ENCODE data around the gene POPDC3.
A peak's percentile ranks its signal among the peaks of the same experiment; 100 is the strongest.
"Not testable (repeated sequence)": the region's sequence is repeated elsewhere in the genome, so short reads cannot be mapped to it uniquely, and the experiment has no call there.

POPDC3 gene, protein sequence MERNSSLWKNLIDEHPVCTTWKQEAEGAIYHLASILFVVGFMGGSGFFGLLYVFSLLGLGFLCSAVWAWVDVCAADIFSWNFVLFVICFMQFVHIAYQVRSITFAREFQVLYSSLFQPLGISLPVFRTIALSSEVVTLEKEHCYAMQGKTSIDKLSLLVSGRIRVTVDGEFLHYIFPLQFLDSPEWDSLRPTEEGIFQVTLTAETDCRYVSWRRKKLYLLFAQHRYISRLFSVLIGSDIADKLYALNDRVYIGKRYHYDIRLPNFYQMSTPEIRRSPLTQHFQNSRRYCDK

DNA sequence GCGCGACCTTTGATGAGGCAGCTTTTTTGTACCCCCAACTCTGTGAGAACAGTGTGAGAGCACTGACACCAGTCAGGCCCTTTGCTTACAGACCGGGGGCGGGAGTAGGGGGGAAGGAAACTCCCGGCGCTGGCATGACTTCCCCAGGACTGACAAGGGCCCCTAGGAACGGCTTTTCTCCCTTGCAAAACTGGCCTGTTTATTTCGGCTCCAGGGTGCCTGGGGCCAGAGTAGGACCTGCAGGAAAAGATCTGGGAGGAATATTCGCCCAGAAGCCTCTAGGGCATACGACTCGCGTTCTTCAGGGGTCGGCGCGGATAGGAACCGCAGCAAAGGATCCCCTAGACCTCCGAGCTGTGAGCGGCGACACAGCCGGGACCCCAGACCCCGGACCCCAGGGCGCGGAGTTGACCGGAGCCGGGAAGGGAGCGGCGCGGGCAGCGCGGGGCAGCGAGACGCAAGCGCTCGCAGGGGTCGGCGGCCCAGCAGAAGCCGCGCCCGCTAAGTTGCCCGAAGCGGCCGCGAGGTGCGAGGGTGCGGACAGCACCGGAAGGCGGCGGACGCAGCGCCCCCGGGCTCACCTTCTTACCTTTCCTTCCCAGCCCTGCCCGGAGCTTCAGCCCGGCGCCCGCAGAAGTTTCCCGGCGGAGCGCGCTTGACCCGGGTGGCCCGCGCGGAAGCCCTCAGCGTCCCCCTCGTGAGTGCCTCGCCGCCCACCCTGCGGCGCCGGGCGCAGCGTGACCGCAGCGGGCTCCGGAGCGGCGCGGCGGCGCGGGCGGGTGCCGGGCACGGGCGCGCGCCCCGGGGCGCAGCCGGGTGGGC, at the start of gene POPDC3:
Gene POPDC3 (minus strand): TSS at position 771 of the 822 bp plus-strand sequence. CDS start 18,105 bp downstream, outside the sequence.
- peak; percentile 49 for DNase-seq

DNA sequence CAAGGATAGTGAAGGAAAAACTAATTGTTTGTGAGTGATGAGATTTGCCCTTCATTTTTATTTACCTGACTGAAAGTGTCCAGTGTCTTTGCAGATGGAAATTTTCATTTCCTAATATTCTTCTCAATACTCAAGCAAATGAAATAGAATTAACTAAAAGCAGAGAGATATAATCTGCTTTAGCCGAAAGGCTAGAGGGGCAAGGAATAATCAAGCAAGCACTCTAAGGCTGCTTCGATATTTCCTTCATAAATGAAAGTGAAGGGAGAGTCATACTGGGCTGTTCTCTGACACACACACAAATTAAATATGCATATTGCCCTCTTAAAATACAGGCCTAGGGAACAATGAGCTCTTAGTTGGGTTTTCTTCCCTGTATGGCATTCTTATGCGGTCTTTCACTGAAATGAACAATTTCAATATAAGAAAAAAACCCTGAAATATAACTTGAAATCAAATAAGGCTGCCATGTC, 47.5 kb upstream of the POPDC3 start:
- DNase-seq = no peak

DNA sequence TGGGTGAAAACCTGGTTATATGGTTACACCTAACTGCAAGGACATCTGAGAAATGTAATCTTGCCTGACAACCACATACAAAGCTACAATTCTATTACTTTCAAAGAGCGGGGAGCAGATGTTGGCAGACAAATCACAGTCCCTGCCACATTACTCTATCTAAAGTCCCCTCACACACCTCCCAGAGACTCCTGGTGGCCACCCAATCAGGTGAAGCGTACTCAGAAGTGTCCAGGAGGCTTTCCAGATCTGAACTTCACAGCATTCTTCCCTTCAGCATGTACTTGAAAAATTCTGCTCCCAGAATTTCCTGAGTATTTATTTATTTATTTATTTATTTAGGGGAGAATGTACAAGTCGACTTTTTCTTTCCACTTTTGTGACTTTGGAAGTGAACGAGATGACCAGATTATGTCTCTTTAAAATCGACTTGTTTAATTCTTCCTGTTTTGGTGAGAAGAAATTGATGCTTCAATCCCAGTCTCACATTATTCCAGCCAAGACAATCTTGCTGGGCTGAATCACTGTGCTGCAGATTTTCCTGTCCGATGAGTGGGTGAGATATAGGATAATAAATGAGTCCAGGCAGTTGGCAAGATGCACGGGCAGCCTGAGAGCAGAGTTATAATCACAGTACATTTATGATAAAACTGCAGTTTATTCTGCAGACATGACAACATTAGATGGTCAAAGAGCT, 46.9 kb upstream of the POPDC3 start:
- peak; percentile 34 for DNase-seq

DNA sequence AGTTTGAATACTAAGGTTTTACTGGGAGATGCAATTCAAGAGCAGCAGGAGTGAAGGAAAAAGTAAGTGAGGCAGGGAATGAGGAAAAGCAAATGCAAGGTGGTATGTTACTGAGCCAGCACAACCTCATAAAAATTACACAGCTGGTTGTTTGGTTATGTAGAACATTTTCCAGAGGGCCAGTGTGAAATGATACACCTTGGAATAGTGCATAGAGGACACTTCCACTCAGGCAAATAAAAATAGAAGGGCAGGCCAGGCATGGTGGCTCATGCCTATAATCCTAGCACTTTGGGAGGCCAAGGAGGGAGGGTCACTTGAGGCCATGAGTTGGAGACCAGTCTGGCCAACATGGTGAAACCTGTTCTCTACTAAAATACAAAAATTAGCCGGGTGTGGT, 43.4 kb upstream of the POPDC3 start:
- DNase-seq = no peak

DNA sequence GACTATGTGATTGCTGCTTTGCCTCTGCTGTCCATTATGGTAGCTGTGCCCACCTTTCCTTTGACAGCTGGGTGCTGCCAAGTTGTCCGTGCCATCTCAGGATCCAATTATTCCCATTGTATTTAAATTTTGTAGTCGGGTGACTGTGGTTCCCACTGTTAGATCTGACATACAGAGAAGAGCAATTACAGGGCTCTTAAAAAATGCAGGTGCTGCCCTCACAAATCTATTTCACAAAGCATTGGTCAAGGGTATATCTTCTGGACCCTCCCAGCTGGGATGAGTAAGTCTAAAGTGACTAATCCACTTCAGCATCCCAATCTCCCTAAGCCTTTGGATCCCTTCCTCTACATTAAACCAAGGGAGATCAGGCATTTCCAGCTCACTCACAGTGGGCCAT, 41.4 kb upstream of the POPDC3 start:
- not testable (repeated sequence) for DNase-seq

DNA sequence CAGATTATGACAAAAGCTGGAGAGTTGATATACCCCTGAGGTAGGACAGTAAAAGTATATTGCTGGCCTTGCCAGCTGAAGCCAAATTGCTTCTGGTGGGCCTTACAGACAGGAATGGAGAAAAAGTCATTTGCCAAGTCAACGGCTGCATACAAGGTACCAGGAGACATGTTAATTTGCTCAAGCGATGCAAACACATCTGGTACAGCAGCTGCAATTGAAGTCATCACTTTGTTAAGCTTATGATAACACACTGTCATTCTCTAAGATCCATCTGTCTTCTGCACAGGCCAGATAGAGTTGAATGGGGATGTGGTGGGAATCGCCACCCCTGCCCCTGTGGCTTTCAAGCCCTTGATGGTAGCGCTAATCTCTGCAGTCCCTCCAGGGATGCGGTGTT, 40.4 kb upstream of the POPDC3 start:
- no peak for DNase-seq

DNA sequence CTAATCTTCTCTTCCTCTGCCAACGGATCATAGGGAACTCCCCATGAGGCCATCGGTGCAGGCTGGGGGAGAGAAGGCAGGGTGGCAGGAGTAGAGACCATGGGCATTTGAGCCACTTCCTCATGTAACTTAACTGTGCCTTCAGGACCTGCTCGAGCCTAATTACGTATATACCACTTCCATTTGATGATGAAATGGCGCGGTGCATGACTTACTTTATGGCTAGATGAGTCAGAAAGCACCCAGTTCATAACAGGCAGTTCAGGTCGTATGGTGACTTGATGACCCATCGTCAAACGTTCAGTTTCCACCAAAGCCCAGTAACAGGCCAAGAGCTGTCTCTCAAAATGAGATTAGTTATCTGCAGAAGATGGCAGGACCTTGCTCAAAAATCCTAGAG, 39.4 kb upstream of the POPDC3 start:
- DNase-seq = not testable (repeated sequence)

DNA sequence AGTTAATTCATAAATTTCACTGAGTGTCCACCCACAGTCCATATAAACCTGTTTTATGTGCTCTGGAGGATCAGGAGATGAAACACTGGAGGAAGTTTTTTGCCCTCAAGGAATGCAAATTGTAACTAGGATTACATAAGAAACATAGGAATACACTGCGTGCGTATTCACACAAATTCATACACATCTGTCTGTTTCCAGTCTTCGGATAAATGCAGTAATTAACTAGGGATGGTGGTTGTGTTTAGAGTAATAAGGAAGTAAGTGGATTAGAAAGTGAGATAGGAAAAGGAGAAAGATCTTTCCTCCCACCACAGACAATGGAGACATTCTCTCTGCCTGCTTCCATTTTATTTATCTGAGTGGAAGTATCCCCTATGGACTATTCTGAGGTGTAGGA, 35.7 kb upstream of the POPDC3 start:
- DNase-seq = no peak

DNA sequence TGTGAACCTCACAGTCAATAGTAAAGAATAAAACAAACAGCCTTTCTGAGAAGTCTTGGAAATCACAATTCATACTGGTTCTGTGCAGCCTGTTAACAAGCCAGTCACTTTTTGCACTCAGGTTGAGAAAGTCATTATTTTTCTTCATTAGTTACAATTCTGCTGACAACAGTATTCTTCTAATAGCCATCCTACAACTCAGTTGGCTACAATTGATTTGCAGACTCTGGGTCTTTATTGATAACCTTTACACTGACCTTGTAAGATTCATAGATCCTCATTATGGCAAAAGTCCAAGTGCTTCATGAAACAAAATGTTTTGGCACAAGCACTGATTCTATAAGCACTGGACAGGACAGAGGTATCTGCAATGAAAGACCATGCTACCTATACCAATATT, 34.9 kb upstream of the POPDC3 start:
- DNase-seq = no peak

DNA sequence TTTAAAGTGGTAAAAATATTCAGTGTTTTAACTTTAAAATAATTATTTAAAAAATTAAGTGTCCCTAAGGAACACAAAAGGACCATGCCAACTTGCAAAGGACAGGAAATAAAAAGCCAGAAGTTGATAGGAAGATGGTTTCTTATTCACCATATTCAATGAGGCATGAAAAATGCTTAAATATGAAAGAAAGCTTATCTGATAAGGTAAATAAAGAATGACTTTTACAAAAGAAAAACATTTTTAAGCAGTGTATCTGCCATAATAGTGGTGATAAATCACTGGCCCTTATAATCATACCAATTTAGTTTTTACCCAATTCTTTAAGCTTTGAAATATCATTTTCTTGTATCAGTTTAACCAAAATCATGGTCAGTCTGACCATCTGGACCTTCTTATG, 33.5 kb upstream of the POPDC3 start:
- DNase-seq = no peak

DNA sequence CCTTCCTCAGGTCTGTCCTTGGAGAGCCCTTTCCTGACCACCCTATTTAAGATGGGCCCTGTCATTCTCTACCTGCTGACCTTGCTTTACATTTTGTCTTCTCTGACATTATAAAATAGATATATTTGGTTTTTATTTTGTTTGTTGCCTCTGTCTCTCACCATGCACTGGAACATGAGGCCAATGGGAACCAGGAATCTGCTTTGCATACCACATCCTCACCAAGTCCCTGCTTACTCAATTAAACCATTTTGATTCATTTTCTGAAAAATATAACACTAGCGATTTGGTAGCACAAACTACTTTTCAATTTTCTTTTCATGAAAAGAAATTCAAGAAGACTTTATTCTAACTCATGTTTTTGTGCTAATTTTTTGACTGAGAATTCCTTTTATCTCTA, 32.8 kb upstream of the POPDC3 start:
- DNase-seq = no peak

DNA sequence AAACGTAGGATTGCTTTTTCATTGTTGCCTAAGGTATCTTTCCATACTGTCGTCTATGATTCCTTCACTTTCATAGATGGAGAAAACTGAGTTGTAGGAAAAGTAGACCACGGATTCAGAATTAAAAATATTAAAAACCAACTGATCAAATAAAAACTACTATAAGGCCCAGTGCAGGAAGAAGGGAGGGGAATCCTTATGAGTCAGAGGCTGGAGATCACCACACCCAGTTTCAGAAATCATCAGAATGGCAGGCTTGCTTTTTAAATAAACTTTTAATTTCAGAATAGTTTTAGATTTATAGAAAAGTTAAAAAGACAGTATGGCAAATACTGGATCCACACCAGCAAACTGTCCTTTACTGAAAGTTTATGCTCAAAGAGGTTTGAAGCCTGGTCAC, 32.0 kb upstream of the POPDC3 start:
- no peak for DNase-seq

DNA sequence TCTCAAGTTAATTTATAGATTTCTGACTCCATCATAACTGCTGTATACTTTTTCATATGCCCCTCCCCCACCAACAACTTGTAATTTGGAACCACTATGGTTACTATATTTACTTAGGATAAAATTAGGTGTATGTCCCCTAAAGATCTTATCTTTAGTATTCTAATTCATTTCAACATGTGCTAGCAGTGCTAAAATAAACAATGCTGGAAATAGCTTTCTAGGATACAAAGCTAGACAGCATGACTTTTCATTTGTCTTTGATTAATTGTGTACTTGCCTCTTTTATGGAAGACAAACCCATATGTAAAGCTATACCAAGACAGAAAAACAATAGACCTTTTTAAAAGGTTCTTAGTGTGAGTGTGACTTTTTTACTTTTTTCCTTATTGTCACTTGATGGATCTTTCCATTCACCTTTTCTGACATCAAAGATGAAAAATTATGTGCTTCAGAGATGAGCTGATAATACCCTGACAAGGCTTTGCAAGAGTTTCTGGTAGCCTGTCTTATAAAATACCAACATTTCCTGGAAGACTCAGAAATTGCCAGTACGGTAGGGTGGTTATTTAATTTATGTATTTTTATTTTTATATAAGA, 31.2 kb upstream of the POPDC3 start:
- no peak for DNase-seq

DNA sequence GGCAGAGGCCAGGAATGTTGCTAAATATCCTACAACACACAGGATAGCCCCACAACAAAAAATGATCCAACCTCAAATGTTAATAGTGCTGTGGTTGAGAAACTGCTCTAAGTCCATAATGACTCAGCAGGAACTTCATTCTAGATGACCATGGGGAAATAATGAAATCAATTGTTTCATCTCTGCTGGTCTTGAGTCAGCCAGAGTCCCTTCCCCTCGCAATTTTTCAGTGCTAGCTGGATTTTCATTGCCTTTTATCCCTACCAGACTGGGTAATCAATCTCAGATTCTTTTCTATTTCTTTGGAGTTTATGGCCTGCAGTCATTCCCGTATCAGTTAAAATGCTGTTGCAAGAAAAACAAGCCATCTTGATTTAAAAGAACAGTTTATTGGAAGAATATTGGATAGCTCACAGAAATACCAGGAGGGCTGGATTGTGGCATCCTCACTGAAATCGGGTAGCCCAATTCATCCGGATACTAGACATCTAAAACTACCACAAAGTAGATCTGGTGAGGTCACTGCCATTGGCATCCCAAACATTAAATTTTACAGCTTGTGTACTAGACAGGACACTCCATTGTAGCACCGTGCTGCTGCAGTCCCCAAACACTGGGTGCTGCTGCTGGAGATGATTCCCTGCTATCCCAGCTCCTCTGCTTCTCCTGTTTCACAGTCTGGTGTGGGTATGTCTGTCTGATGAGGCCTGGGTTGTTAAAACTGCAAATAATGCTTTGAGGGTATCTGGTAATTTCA, 30.3 kb upstream of the POPDC3 start:
- peak; percentile 91 for DNase-seq

DNA sequence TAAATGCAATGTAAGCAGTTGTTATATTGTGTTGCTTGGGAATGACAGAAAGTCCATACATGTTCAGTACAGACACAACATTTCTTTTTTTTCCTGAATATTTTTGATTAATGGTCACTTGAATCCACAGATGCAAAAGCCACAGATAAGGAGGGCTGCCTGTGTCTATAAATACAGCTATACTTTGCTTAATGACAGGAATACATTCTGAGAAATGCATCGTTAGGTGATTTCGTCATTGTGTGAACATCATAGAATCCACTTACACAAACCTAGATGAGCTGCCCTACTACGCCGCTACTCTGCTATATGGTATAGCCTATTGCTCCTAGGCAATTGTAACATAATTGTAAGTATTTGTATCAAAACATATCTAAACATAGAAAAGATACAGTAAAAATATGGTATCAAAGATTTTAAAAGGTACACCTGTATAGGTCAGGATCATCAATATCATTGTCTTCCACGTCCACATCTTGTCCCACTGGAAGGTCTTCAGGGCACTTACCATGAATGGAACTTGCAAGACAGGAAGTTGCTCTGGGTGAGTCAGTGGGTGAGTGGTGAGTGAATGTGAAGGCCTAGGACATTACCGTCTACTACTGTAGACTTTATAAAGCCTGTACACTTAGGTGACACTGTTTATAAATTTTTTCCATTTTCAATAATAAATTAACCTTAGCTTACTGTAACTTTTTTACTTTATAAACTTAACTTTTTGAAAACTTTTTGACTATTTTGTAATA, 27.9 kb upstream of the POPDC3 start:
- peak; percentile 55 for DNase-seq

DNA sequence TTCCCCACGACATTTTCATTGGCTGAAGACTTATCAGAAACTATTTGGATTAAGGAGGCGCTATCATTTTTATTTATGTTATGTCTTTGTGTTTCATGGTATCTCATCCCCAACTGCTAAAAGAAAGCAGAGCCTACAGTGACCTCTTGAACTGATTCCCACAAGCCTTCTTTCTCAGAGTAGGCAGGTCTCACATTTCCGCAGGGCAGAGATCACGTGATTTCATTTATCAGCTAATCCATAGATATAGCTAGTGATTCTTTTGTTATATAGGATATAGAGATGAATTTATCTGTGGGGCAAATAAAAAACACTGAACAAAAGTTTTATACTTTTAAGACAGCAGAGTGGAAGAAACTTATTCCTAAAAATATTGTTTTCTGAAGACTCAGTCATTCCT, 25.0 kb upstream of the POPDC3 start:
- DNase-seq = no peak

DNA sequence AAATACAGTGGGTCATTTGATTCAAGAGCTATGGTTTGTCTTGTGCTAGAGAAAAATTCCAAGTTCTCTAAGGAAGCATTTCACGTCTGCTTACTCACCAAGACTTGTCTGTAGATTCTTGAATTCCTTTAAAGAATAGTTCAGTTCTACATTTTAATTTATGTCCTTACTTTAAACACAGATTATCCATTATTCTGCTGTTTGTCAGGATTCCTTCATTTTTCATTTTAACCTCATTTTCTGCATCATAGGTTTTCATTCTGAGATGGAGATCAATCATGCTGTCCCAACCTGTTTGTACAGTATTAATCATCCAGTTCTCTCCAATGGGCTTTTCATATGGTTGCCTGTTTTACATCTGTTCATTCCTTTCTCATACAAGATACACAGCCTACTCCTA, 24.5 kb upstream of the POPDC3 start:
- DNase-seq = peak; percentile 94

DNA sequence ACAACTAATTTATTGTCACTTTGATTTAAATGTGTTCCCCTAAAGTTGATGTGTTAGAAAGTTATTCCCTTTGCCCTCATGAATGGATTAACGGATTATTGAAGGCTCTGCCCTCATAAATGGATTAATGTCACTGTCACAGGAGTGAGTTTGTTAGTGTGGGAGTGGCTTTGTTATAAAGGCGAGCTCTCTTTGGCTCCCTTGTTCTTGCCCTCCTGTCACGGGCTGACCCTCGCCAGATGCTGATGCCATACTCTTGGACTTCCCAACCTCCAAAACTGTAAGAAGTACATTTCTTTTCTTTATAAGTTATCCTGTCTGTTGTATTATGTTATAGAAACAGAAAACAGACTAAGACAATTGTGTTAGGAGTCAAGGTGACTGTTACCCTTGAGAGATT, 22.7 kb upstream of the POPDC3 start:
- no peak for DNase-seq

DNA sequence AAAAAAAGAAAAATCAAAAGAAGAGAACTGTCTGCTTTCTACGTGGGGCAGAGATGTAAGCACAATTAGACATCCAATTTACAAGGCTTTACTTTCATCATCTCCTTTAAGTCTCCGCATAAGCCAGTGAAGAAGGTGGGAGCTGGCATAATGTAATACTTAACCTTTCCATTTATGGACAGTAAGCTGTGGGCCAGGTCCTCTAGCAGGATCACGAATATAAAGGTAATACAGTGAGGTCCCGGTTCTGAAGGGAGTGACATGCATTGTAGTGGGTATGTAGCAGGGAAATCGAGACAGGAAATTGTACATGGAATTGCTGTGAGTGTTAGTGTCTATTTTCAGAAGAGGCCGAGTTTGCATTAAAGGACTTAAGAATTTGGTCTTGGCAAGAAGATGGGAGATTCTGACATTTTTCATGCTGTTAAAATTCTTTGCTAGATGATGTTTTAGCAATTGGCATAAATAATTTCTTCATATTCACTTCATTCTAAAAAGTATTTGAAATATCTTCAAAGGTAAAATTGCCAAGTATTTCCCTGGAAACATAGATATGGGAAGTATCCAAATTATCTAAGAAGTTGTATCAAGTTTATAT, 20.4 kb upstream of the POPDC3 start:
- peak; percentile 64 for DNase-seq

DNA sequence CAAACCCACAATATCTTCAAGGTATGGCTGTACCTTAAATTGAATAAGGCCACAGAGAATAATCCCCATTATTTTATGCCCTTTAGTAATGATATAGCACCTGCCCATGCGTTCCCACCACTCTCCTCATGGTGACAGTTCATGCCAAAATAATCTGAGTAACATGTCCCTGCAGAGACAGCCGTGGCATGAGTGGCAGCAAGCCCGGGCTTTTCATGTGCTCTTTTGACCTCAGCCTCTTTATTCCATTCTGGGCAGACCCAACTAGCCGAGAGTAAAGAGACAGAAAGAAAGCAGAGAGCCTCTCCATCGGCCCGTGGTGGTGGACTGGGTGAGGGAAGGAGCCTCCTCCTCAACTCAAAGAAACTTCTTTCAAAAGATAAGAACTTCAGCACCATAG, 19.9 kb upstream of the POPDC3 start:
- no peak for DNase-seq

DNA sequence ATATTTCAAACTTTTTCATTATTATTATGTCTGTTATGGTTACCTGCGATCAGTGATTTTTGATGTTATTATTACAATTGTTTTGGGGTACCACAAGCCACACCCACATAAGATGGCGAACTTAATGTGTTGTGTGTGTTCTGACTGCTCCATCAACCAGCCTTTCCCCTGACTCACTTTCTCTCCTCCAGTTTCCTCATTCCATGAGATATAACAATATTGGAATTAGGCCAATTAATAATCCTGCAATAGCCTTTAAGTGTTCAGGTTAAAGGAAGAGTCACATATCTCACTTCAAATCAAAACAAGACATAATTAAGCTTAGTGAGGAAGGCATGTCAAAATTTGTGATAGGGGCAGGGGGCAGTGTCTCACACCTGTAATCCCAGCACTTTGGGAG, 16.3 kb upstream of the POPDC3 start:
- peak; percentile 48 for DNase-seq

Measured in fibroblast of upper back skin (primary cell).